ENCODE data around the gene MCUR1. TPM values are rescaled to one million over a fixed set of nuclear protein-coding genes. Genes with fewer than 3 reads are reported as not detected.
"Not testable (repeated sequence)": the region's sequence is repeated elsewhere in the genome, so short reads cannot be mapped to it uniquely, and the experiment has no call there.

Gene MCUR1
- polyA plus RNA-seq, 10 donors = 27.0 to 36.6 (median 31.1) TPM

GRCh38 chr6:13788820-13789219 lies 25.5 kb downstream of the MCUR1 start:
- no peak for DNase-seq

GRCh38 chr6:13787137-13787536 lies 27.2 kb downstream of the MCUR1 start:
- DNase-seq = peak; percentile 81 to 90 (median 84)

GRCh38 chr6:13780162-13780561 lies 34.2 kb downstream of the MCUR1 start:
- DNase-seq = not testable (repeated sequence)

GRCh38 chr6:13778028-13778427 lies 36.3 kb downstream of the MCUR1 start:
- no peak for DNase-seq

GRCh38 chr6:13776602-13777001 lies 37.8 kb downstream of the MCUR1 start:
- no peak for DNase-seq

- not testable (repeated sequence) for DNase-seq
Observed at GRCh38 chr6:13775466-13775865, 38.9 kb downstream of the MCUR1 start.

GRCh38 chr6:13772358-13773030 lies 41.9 kb downstream of the MCUR1 start:
- DNase-seq = not testable (repeated sequence)

GRCh38 chr6:13769655-13770053 lies 44.7 kb downstream of the MCUR1 start:
- no peak for DNase-seq

- no peak for DNase-seq
Observed at GRCh38 chr6:13769034-13769654, 45.2 kb downstream of the MCUR1 start.

- DNase-seq = peak; percentile 67 to 89 (median 74)
Observed at GRCh38 chr6:13767121-13767808, 47.1 kb downstream of the MCUR1 start.

GRCh38 chr6:13766201-13766634 lies 48.1 kb downstream of the MCUR1 start:
- DNase-seq = peak in 2 of 3 donors; percentile 40 to 51

- DNase-seq = peak in 1 of 3 donors; percentile 27
Observed at GRCh38 chr6:13765570-13765969, 48.8 kb downstream of the MCUR1 start.

GRCh38 chr6:13764996-13765395 lies 49.4 kb downstream of the MCUR1 start:
- DNase-seq = no peak

- no peak for DNase-seq
Observed at GRCh38 chr6:13763740-13764381, 50.5 kb downstream of the MCUR1 start.

- peak; percentile 31 to 89 (median 68) for DNase-seq
Observed at GRCh38 chr6:13762611-13763441, 51.5 kb downstream of the MCUR1 start.

- DNase-seq = peak in 1 of 3 donors; percentile 23
Observed at GRCh38 chr6:13761361-13762036, 52.9 kb downstream of the MCUR1 start.

- peak; percentile 70 to 88 (median 75) for DNase-seq
Observed at GRCh38 chr6:13760307-13761304, 53.8 kb downstream of the MCUR1 start.

- no peak for DNase-seq
Observed at GRCh38 chr6:13759025-13759424, 55.3 kb downstream of the MCUR1 start.

- DNase-seq = no peak
Observed at GRCh38 chr6:13754644-13755043, 59.7 kb downstream of the MCUR1 start.
